OCI-LY7 (cell line): ENCODE results near the gene BBOX1.

Experiments used
- CTCF ChIP-seq: fragments of 200-600 bp; sonication (generic); conservative IDR thresholded peaks from 2 replicates; pipeline ENCODE4 v1.5.1; 2014; ENCODE audit warnings: mild to moderate bottlenecking, antibody characterized with exemption, low read length, moderate library complexity, mixed read lengths
- EZH2phosphoT487 ChIP-seq: fragments of 200-600 bp; sonication (generic); IDR thresholded peaks from 2 replicates; pipeline ENCODE4 v1.6.1; 2018; ENCODE audit warnings: low read depth, borderline replicate concordance, mild to moderate bottlenecking, mixed run types, antibody characterized with exemption, low read length, moderate library complexity, mixed read lengths

- no peak for TF ChIP-seq CTCF
- TF ChIP-seq EZH2phosphoT487 = no peak
Measured at GRCh38 chr11:27011560-27012233, 28.9 kb upstream of the BBOX1 start.
